MM.1S (cell line): ENCODE data around the gene PXYLP1.

Experiments used
- DNase-seq: peaks from one replicate; pipeline ENCODE4 v3.0.0-alpha.2; 2015
- H2AFZ ChIP-seq: fragments of 300-600 bp; sonication (generic); 2 replicates; pipeline ENCODE4 v1.6.0; 2016; ENCODE audit warnings: antibody characterized with exemption, low read length
- H3F3A ChIP-seq: fragments of 300-600 bp; sonication (generic); 2 replicates; pipeline ENCODE4 v1.6.1; 2016; ENCODE audit warnings: mild to moderate bottlenecking, antibody characterized with exemption, low read length, moderate library complexity, mixed read lengths; ENCODE audit not compliant: insufficient read depth
- H3K27ac ChIP-seq: fragments of 300-600 bp; sonication (generic); 2 replicates; pipeline ENCODE4 v1.5.1; 2016; ENCODE audit warnings: mild to moderate bottlenecking, low read length
- H3K27me3 ChIP-seq: fragments of 300-600 bp; sonication (generic); replicated peaks from 2 replicates; pipeline ENCODE4 v1.6.0; 2016; ENCODE audit warnings: low read length; ENCODE audit not compliant: insufficient read depth
- H3K36me3 ChIP-seq: fragments of 300-600 bp; sonication (generic); replicated peaks from 2 replicates; pipeline ENCODE4 v1.6.1; 2016; ENCODE audit warnings: mild to moderate bottlenecking, low read length, mixed read lengths; ENCODE audit not compliant: insufficient read depth
- H3K4me1 ChIP-seq: fragments of 300-600 bp; sonication (generic); 2 replicates; pipeline ENCODE4 v1.6.1; 2016; ENCODE audit warnings: low read length, mixed read lengths
- H3K4me2 ChIP-seq: fragments of 300-600 bp; sonication (generic); 2 replicates; pipeline ENCODE4 v1.6.0; 2016; ENCODE audit warnings: low read depth, low read length
- H3K4me3 ChIP-seq: fragments of 300-600 bp; sonication (generic); 2 replicates; pipeline ENCODE4 v1.5.1; 2016; ENCODE audit warnings: low read length, mixed read lengths
- H3K79me2 ChIP-seq: fragments of 300-600 bp; sonication (generic); 2 replicates; pipeline ENCODE4 v1.6.1; 2016; ENCODE audit warnings: mixed run types, low read length, mixed read lengths
- H3K9ac ChIP-seq: fragments of 300-600 bp; sonication (generic); 2 replicates; pipeline ENCODE4 v1.6.1; 2016; ENCODE audit warnings: low read length, mixed read lengths
- H3K9me2 ChIP-seq: fragments of 300-600 bp; sonication (generic); replicated peaks from 2 replicates; pipeline ENCODE4 v1.6.1; 2016; ENCODE audit warnings: mild to moderate bottlenecking, low read length, mixed read lengths; ENCODE audit not compliant: insufficient read depth
- H3K9me3 ChIP-seq: fragments of 300-600 bp; sonication (generic); replicated peaks from 2 replicates; pipeline ENCODE4 v1.6.1; 2016; ENCODE audit warnings: mild to moderate bottlenecking, low read length, mixed read lengths; ENCODE audit not compliant: insufficient read depth
- H4K20me1 ChIP-seq: fragments of 300-600 bp; sonication (generic); 2 replicates; pipeline ENCODE4 v1.6.1; 2016; ENCODE audit warnings: mild to moderate bottlenecking, low read length, moderate library complexity, mixed read lengths; ENCODE audit not compliant: insufficient read depth
- EZH2 ChIP-seq: fragments of 300-600 bp; sonication (generic); optimal IDR thresholded peaks from 2 replicates; pipeline ENCODE3; 2017; ENCODE audit warnings: low read depth, mild to moderate bottlenecking, antibody characterized with exemption, low read length, mixed read lengths
- EZH2phosphoT487 ChIP-seq: fragments of 300-600 bp; sonication (generic); IDR thresholded peaks from 2 replicates; pipeline ENCODE4 v1.6.1; 2018; ENCODE audit warnings: antibody characterized with exemption, low read length
- TF ChIP-seq, protein P1 (sequence below): fragments of 300-600 bp; sonication (generic); IDR thresholded peaks from 2 replicates; pipeline ENCODE4 v1.5.1; 2016; ENCODE audit warnings: antibody characterized with exemption, low read length, mixed read lengths

PXYLP1 gene

DNA sequence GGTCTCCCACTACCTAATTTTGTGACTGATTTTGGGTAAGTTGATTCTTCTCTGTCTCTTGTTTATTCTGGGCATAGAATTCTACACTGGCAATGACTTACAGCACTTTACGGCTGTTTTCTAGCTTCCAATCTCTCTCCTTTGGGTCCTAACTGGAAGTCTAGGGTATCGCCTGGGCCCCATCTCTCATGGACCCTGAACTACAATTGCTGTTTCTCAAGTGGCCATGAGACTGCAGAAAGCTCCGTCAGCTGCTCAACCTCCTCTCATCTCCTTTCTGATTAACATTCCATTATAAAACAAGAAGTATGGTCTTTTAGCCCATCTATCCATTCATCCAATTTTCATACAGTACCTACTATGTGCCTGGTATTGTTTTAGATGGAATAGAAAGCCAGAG lies 4.4 kb upstream of the PXYLP1 start:
- no peaks in the 10 kb centered on the region for H3K36me3 ChIP-seq
- H4K20me1 ChIP-seq: no peaks in the 10 kb centered on the region
- TF ChIP-seq, protein P1, sequence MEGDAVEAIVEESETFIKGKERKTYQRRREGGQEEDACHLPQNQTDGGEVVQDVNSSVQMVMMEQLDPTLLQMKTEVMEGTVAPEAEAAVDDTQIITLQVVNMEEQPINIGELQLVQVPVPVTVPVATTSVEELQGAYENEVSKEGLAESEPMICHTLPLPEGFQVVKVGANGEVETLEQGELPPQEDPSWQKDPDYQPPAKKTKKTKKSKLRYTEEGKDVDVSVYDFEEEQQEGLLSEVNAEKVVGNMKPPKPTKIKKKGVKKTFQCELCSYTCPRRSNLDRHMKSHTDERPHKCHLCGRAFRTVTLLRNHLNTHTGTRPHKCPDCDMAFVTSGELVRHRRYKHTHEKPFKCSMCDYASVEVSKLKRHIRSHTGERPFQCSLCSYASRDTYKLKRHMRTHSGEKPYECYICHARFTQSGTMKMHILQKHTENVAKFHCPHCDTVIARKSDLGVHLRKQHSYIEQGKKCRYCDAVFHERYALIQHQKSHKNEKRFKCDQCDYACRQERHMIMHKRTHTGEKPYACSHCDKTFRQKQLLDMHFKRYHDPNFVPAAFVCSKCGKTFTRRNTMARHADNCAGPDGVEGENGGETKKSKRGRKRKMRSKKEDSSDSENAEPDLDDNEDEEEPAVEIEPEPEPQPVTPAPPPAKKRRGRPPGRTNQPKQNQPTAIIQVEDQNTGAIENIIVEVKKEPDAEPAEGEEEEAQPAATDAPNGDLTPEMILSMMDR: no peak
- TF ChIP-seq EZH2 (no peak), EZH2phosphoT487 (no peak)
- no peak overlapping the region for H3K27ac ChIP-seq
- H3K9ac ChIP-seq: no peak overlapping the region
- H3K9me2 ChIP-seq: no peaks in the 10 kb centered on the region
- H3K27me3 ChIP-seq: no peaks in the 10 kb centered on the region
- no peaks in the 10 kb centered on the region for H3K9me3 ChIP-seq
- no peak overlapping the region for H3K4me2 ChIP-seq
- no peak for DNase-seq
- H3F3A ChIP-seq: no peaks in the 10 kb centered on the region
- no peaks in the 10 kb centered on the region for H3K79me2 ChIP-seq
- no peak overlapping the region for H2AFZ ChIP-seq
- no peak overlapping the region for H3K4me3 ChIP-seq
- H3K4me1 ChIP-seq: peaks cover 21% of the 10 kb centered on the region

- H3K27ac ChIP-seq: no peak overlapping the region
- H3F3A ChIP-seq: no peaks in the 10 kb centered on the region
- TF ChIP-seq EZH2phosphoT487 (no peak), EZH2 (no peak)
- TF ChIP-seq, protein P1: no peak
- H3K9me3 ChIP-seq: no peaks in the 10 kb centered on the region
- no peak overlapping the region for H3K9ac ChIP-seq
- no peaks in the 10 kb centered on the region for H4K20me1 ChIP-seq
- H3K27me3 ChIP-seq: no peaks in the 10 kb centered on the region
- no peak overlapping the region for H3K4me3 ChIP-seq
- H3K4me1 ChIP-seq: peaks cover 21% of the 10 kb centered on the region
- DNase-seq: no peak
- no peak overlapping the region for H3K4me2 ChIP-seq
- H3K9me2 ChIP-seq: no peaks in the 10 kb centered on the region
- H3K79me2 ChIP-seq: no peaks in the 10 kb centered on the region
- no peak overlapping the region for H2AFZ ChIP-seq
- H3K36me3 ChIP-seq: no peaks in the 10 kb centered on the region
These were observed 3.9 kb upstream of the PXYLP1 start for GRCh38 chr3:141227752-141228151.

DNA sequence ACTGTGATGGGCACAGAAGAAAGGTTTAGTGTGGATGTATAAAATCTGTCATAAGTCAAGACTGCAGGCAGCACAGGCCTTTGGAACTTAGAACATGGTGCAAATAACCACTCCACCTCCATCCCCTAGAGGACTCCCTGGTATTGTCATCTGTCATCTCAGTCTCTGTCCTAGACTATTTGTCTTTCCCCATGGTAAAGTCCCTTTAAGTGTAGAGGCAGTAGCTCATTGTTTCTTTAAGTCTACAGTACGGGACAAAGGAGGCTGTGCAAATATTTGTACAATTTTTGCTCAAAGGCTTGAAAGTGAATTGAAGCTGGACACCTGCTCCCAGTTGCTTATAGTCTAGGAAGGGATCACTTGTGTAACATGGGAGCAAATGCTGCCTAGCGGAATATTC lies 3.2 kb upstream of the PXYLP1 start:
- TF ChIP-seq, protein P1: no peak
- TF ChIP-seq EZH2phosphoT487 (no peak), EZH2 (no peak)

More for the DNA sequence above, 3.2 kb upstream of the PXYLP1 start:
- H3K36me3 ChIP-seq: no peaks in the 10 kb centered on the region
- no peak overlapping the region for H3K27ac ChIP-seq
- H4K20me1 ChIP-seq: no peaks in the 10 kb centered on the region
- peaks cover 21% of the 10 kb centered on the region for H3K4me1 ChIP-seq
- H3K4me2 ChIP-seq: no peak overlapping the region
- no peak overlapping the region for H3K4me3 ChIP-seq
- no peak overlapping the region for H2AFZ ChIP-seq
- H3K9me3 ChIP-seq: no peaks in the 10 kb centered on the region
- no peak overlapping the region for H3K9ac ChIP-seq
- no peak for DNase-seq
- no peaks in the 10 kb centered on the region for H3K79me2 ChIP-seq
- H3F3A ChIP-seq: no peaks in the 10 kb centered on the region
- no peaks in the 10 kb centered on the region for H3K9me2 ChIP-seq
- H3K27me3 ChIP-seq: no peaks in the 10 kb centered on the region
